Effector memory CD4-positive, alpha-beta T cell (primary cell): ENCODE measurements around the gene LYPD6.

Experiments
- DNase-seq, 3 donors: peaks; one replicate each; pipeline ENCODE4 v3.0.0-alpha.2; 2020
- H3K27ac ChIP-seq: 2 replicates; pipeline ENCODE4 v1.7.0; 2013; ENCODE audit warnings: mild to moderate bottlenecking, low read length, moderate library complexity; ENCODE audit not compliant: insufficient read depth, poor library complexity, severe bottlenecking
- H3K27me3 ChIP-seq: replicated peaks from 2 replicates; pipeline ENCODE4 v1.7.0; 2013; ENCODE audit warnings: mild to moderate bottlenecking, low read length; ENCODE audit not compliant: insufficient read depth, control insufficient read depth, poor library complexity, severe bottlenecking
- H3K36me3 ChIP-seq: 2 replicates; pipeline ENCODE4 v1.7.0; 2013; ENCODE audit warnings: mild to moderate bottlenecking, low read length, moderate library complexity; ENCODE audit not compliant: control insufficient read depth, insufficient read depth
- H3K4me1 ChIP-seq: 2 replicates; pipeline ENCODE4 v1.7.0; 2013; ENCODE audit warnings: low read length, mild to moderate bottlenecking; ENCODE audit not compliant: control insufficient read depth, insufficient read depth, poor library complexity, severe bottlenecking
- H3K4me3 ChIP-seq: 2 replicates; pipeline ENCODE4 v1.7.0; 2013; ENCODE audit warnings: low read length, low read depth, mild to moderate bottlenecking; ENCODE audit not compliant: insufficient read depth, poor library complexity, severe bottlenecking
- H3K9me3 ChIP-seq: 2 replicates; pipeline ENCODE4 v1.7.0; 2013; ENCODE audit warnings: mild to moderate bottlenecking, low read length, moderate library complexity; ENCODE audit not compliant: control insufficient read depth

The LYPD6 gene

DNA sequence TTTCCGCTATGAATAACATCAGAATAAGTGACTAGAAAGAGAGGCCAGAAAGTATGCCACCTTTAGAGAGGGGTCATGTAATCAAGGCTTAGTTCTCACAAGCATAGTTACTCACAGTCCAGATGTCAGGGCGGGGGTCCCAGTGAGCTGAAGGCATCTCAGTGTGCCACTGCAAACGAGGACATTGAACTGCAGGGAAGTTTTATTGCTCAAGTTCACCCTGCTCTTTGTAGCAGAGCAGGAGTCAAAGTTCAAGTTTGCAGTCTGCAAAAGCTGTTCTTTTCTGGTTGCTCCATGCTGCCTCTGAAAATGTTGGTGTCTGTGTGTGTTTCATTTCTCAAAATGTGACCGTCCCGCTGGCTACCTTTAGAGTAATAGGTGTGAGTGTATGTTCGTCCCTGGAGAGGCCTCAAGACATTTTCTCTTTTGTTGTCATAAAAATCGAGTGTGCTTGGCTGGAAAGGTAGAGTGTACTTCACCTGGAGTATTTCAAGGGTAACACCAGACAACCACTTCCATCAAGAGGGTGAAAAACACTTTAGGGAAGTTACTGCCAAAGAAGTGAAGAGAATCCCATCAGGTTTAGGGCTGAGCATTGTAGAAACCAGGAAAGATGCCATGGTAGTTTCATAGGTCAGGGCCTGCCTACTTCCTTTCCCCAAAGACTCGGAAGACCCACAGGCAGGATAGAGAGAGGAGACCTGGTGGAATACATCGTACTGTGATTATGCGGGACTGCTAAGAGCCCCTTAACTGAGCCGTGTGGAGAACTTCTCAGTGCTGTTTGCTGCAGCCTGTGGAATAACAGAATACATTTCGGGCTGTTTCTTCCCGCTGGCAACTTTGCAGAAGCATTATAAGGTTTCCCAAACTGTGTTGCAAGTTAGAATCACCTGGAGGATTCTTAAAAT, 89.9 kb downstream of the LYPD6 start:
- DNase-seq: no peak
- Histone ChIP-seq H3K27me3 (no peaks in the 10 kb centered on the region), H3K4me3 (no peak overlapping the region), H3K9me3 (no peaks in the 10 kb centered on the region), H3K27ac (no peak overlapping the region), H3K4me1 (no peaks in the 10 kb centered on the region), H3K36me3 (no peaks in the 10 kb centered on the region)

DNA sequence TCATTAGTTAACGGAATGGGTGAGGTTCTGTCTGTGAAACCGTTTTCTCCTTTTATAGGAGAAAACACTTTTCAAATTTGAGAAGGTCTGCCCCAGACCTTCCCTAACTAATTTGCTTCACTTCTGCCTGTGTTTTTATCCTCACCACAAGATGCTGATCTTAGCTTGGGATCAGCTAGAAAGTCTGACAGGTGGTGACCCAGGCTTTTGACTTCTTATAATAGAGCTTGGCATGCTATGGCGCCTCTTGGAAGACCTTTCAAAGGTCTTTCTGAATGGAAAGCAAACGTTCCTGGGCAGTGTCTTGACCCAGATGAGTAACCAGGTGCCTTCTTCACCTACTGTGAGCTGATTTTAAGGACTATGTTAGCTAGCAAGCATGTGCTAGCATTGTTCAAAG, 91.4 kb downstream of the LYPD6 start:
- H3K4me3 ChIP-seq: no peak overlapping the region
- no peak overlapping the region for H3K27ac ChIP-seq
- no peaks in the 10 kb centered on the region for H3K27me3 ChIP-seq
- DNase-seq: no peak
- no peaks in the 10 kb centered on the region for H3K9me3 ChIP-seq
- H3K4me1 ChIP-seq: no peaks in the 10 kb centered on the region
- H3K36me3 ChIP-seq: no peaks in the 10 kb centered on the region

DNA sequence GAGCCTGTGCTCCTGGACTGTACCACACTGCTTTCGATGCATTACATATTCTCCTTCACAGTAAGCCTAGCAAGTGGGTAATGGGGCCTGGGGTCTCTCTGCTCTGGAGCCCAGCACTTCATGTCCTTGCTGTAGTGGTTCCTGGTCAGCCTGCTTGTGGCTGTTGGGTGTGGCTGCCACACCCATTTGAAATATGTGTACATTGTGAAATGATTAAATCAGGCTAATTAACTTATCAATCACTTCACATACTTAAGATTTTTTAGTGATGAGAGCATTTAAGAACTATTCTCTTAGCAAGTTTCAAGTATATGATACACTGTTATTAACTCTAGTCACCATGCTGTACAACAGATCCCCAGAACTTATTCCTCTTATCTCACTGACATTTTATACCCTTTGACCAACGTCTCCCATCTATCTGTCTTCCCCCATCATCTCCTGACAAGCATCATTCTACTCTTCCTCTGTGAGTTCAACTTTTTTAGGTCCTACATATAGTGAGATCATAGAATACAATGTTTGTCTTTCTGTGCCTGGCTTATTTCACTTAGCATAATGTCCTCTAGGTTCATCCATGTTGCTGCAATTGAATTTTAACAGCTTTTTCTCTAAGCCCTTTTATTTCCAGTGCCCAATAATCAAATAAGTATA, 92.1 kb downstream of the LYPD6 start:
- no peak for DNase-seq
- H3K9me3 ChIP-seq: no peaks in the 10 kb centered on the region
- H3K4me3 ChIP-seq: no peak overlapping the region
- H3K4me1 ChIP-seq: no peaks in the 10 kb centered on the region
- H3K27ac ChIP-seq: no peak overlapping the region
- H3K36me3 ChIP-seq: no peaks in the 10 kb centered on the region
- no peaks in the 10 kb centered on the region for H3K27me3 ChIP-seq

DNA sequence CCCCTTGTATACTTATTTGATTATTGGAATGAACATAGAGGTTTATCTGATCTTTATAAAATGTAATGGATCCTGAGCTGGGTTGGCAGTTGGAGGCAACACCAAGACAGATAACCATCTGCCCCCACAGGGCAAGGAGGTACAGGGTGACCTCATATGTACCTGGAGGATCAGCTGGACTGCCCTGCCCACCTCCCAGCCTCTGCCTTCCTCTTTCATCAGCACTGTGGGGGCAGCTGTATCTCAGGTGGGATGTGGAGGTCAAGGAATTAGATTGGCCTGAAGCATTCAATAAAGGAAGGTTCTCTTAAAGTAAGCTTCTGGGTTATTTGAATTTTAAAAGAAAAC, 92.6 kb downstream of the LYPD6 start:
- Histone ChIP-seq H3K9me3 (no peaks in the 10 kb centered on the region), H3K4me3 (no peak overlapping the region), H3K36me3 (no peaks in the 10 kb centered on the region), H3K27ac (no peak overlapping the region), H3K4me1 (no peaks in the 10 kb centered on the region), H3K27me3 (no peaks in the 10 kb centered on the region)
- DNase-seq: no peak

DNA sequence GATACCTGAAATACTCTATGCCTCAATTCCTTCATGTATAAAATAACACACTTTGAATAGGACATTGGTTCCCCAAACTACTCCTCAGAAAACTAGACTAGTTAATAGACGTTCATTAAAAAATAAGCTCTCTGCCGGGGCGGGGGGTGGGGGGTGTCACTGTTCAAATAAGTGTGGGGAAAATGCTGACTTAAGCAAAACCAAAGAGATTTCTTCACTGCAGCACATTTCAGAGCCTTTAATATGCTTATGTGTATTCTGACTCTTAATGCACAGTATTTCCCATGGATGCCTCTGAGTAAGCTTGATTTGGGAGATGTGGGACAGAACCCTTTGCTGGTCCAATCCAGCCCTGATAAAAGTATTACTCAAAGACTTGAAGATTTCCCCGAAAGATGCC, 93.2 kb downstream of the LYPD6 start:
- no peaks in the 10 kb centered on the region for H3K4me1 ChIP-seq
- H3K9me3 ChIP-seq: no peaks in the 10 kb centered on the region
- no peak overlapping the region for H3K27ac ChIP-seq
- no peaks in the 10 kb centered on the region for H3K27me3 ChIP-seq
- no peaks in the 10 kb centered on the region for H3K36me3 ChIP-seq
- DNase-seq: no peak
- H3K4me3 ChIP-seq: no peak overlapping the region

DNA sequence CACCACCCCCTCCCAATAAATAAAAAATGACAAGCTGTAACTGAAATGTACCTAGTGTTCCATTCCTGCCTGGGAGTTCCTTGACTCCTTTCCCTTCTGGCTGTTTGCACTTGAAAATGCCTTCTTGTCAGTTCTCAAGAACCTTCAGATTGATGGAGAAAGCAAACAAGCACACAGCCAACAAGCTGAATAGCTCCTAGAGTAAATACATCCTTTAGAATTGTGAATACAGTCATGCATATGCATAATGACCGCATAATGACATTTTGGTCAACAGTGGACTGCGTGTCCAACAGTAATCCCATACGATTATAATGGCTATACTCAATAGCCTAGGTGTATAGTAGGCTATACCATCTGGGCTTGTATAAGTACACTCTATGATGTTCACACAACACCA, 97.0 kb downstream of the LYPD6 start:
- Histone ChIP-seq H3K4me1 (no peaks in the 10 kb centered on the region), H3K4me3 (no peak overlapping the region)

DNA sequence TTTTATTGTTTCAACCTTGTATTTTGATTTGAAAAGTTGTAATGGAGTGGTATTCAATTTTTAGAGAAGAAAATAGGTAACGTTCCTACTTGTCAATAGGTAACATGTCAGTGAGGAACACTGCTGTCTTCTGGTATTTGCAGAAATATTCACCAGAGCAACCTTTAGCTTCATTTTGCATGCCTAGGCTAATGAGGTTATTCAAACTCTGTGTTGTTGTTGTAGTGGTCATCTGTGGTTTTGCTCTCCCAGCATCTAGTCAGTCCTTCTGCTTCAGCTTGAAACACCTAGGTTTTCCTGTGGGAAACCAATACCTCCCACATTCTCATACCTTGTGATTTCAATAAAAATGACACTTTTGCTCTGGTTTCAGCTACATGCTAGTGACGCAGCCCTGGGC, 98.4 kb downstream of the LYPD6 start:
- no peaks in the 10 kb centered on the region for H3K27me3 ChIP-seq
- no peaks in the 10 kb centered on the region for H3K4me1 ChIP-seq
- H3K27ac ChIP-seq: no peak overlapping the region
- no peak overlapping the region for H3K4me3 ChIP-seq
- H3K36me3 ChIP-seq: no peaks in the 10 kb centered on the region
- H3K9me3 ChIP-seq: peaks cover 5% of the 10 kb centered on the region
- DNase-seq: no peak

More for the DNA sequence above, 97.0 kb downstream of the LYPD6 start:
- H3K27ac ChIP-seq: no peak overlapping the region
- H3K27me3 ChIP-seq: no peaks in the 10 kb centered on the region
- H3K9me3 ChIP-seq: peaks cover 5% of the 10 kb centered on the region
- no peak for DNase-seq
- H3K36me3 ChIP-seq: no peaks in the 10 kb centered on the region

DNA sequence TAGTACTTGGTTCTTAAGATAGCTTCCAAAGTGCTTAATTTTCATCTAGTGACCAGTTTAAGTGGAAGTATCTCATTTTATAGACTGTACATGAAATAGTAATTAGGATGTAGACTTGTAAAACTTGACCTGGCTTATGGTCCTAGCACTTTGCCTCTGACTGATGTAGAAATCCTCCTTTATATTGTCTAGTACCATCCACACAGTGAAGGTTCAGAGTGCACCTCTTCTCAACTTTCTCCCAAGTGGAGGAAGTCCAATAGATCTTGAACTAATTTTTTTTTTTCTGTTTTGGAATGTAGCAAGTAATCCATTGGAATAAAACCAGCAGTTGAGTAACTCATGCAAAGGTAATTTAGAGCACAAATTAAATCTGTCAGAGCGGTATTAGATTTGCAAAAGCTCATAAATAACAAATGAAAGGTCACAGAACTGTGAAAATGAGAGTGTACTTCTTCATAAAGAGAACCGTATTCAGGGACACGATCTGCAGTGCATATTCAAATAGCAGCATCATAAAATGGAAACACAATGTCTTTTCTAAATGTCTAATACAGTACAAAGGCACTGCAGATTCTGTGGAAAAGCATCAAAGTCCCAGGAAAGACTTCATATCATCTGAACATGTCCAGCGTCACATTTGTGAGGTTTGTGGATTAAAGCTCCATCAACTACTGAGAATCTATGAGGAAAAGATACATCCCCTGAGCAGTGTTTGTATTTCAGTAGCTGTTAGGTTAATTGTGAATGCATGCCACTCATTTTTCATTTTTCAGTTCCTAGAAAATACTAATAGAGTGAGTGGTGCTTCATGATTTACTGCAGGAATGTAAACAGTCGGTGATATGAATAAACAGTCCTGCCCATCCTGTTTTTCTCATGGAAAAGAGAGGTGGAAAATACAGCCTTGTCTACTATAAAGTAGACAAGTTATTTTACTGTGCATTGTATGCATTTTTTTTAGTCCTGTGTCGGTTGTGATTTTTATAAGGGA, 100.7 kb downstream of the LYPD6 start:
- Histone ChIP-seq H3K4me1 (no peaks in the 10 kb centered on the region), H3K9me3 (peaks cover 5% of the 10 kb centered on the region), H3K36me3 (no peaks in the 10 kb centered on the region), H3K27me3 (no peaks in the 10 kb centered on the region), H3K27ac (no peak overlapping the region), H3K4me3 (no peak overlapping the region)
- no peak for DNase-seq

DNA sequence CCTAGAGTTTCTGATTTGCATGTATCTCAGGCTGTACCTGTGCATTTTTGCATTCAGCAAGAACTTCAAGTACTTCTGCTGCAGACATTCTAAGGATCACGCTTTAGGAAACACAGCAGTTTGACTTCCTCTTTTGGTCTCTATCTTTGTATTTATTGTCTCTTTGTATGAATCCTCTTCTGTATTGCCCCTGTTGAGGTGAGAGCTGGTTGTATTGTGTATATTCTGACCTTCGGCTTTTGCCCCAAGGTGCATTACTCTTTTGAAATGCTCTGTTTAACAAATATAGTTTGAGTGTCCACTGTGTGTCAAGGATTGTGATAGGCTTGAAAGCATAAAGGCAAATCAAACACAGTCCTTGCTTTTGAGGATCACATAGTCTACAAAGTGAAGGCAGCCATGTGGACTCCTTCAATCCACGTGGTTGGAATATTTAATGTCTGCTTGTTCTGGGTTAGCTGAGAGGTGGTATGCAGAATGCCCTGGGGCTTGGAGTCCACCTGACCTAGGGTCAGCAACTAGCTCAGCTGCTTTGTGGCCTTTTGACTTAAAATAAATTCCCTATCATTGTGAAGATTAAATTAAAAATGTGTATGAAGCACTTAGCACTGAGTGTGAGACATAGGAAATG, 108.1 kb downstream of the LYPD6 start:
- Histone ChIP-seq H3K36me3 (no peaks in the 10 kb centered on the region), H3K27ac (no peak overlapping the region), H3K27me3 (no peaks in the 10 kb centered on the region), H3K4me3 (no peak overlapping the region), H3K9me3 (no peaks in the 10 kb centered on the region), H3K4me1 (no peaks in the 10 kb centered on the region)
- DNase-seq: no peak
